ENCODE data around the gene DCAF12. TPM values are rescaled to one million over a fixed set of nuclear protein-coding genes. Genes with fewer than 3 reads are reported as not detected.

The DCAF12 gene
- polyA plus RNA-seq, 2 of the 4 experiments (the other 2 are of a cell fraction) = 28.5 to 56.5 TPM

DNA sequence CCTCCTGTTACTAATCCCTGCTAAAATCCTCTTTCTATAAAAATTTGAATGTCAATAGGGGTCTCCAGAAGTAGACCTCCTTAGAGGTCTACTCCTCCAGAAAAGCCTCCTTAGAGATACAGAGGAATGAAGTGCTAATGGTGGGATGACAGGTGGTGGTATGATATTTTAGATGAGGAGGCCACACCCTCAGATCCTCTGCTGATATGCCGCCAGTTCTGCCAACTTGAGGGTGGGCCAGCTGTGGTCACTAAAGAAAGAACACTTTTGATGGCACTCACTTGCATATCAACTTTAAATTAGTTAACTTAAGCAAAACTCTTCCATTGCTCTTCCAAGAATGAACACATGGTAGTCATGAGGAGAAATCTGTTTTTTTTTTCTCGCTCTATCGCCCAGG is 61.0 kb downstream of the DCAF12 start:
- 95% methylated on average over 3 of the region's 3 CpGs for WGBS (ENCODE audit: missing lambda C conversion rate)
- no peak overlapping the region for H3K4me2 ChIP-seq
- H3K27ac ChIP-seq = no peak overlapping the region
- FAIRE-seq (no peak), DNase-seq (ENCODE audit: low read depth in 1 of 2, low spot score in 1 of 2) (no peak), ATAC-seq (no peak)
- H3K4me3 ChIP-seq = no peak overlapping the region
- no peaks in the 10 kb centered on the region for H3K9me3 ChIP-seq
- CTCF ChIA-PET = interaction anchor here (0.7 to 3.5 kb wide), 5 partner anchors 8 to 266 kb away, joined by 3 to 24 read pairs (median 4); no protein-coding TSS in a partner anchor
- no peaks in the 10 kb centered on the region for H3K4me1 ChIP-seq
- TF ChIP-seq, protein P1, sequence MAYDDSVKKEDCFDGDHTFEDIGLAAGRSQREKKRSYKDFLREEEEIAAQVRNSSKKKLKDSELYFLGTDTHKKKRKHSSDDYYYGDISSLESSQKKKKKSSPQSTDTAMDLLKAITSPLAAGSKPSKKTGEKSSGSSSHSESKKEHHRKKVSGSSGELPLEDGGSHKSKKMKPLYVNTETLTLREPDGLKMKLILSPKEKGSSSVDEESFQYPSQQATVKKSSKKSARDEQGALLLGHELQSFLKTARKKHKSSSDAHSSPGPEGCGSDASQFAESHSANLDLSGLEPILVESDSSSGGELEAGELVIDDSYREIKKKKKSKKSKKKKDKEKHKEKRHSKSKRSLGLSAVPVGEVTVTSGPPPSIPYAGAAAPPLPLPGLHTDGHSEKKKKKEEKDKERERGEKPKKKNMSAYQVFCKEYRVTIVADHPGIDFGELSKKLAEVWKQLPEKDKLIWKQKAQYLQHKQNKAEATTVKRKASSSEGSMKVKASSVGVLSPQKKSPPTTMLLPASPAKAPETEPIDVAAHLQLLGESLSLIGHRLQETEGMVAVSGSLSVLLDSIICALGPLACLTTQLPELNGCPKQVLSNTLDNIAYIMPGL (CRISPR knock-in tag; IDR thresholded peaks at IDR 0.05; ENCODE audit: borderline replicate concordance) = no peak
- no peak for TF ChIP-seq EHMT2 (IDR thresholded peaks at IDR 0.05; ENCODE audit: low read depth)
- no peak for TF ChIP-seq ZNF302 (CRISPR knock-in tag; IDR thresholded peaks at IDR 0.05)
- TF ChIP-seq FOXS1 (CRISPR knock-in tag; IDR thresholded peaks at IDR 0.05) = no peak
- no peak for TF ChIP-seq NR3C1 (IDR thresholded peaks at IDR 0.05)
- TF ChIP-seq POLR2A (IDR thresholded peaks at IDR 0.05; ENCODE audit: low read length) = no peak
- POLR2A ChIA-PET = no interaction called here

DNA sequence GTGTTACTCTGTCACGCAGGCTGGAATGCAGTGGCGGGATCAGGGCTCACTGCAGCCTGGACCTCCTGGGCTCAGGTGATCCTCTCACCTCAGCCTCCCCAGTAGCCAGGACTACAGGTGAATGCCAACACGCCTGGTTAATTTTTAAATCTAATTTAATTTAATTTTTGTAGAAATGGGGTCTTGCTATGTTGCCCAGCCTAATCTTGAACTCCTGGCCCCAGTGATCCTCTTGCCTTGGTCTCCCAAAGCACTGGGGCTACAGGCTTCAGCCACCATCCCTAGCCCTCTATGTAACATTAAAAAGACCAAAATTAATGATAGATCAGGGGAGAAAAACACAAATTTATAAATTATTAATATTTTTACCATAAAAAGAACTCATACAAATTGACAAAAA is 66.5 kb downstream of the DCAF12 start:
- Histone ChIP-seq H3K4me1 (no peaks in the 10 kb centered on the region), H3K27ac (no peak overlapping the region), H3K4me3 (no peak overlapping the region), H3K4me2 (no peak overlapping the region), H3K9me3 (no peaks in the 10 kb centered on the region)
- TF ChIP-seq, protein P2, sequence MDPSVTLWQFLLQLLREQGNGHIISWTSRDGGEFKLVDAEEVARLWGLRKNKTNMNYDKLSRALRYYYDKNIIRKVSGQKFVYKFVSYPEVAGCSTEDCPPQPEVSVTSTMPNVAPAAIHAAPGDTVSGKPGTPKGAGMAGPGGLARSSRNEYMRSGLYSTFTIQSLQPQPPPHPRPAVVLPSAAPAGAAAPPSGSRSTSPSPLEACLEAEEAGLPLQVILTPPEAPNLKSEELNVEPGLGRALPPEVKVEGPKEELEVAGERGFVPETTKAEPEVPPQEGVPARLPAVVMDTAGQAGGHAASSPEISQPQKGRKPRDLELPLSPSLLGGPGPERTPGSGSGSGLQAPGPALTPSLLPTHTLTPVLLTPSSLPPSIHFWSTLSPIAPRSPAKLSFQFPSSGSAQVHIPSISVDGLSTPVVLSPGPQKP (IDR thresholded peaks at IDR 0.05; ENCODE audit: low read depth, low read length) = no peak
- TF ChIP-seq ESRRA (IDR thresholded peaks at IDR 0.05; ENCODE audit: borderline replicate concordance, low read length) (no peak), POLR2A (IDR thresholded peaks at IDR 0.05; ENCODE audit: low read length) (no peak), MAFK (IDR thresholded peaks at IDR 0.05; ENCODE audit: partially characterized antibody) (no peak), HOXB5 (CRISPR knock-in tag; IDR thresholded peaks at IDR 0.05) (no peak), RFX5 (IDR thresholded peaks at IDR 0.05) (no peak), SMC3 (IDR thresholded peaks at IDR 0.05) (no peak), MAZ (IDR thresholded peaks at IDR 0.05; ENCODE audit: borderline replicate concordance, low read depth, low read length) (no peak), EHMT2 (IDR thresholded peaks at IDR 0.05; ENCODE audit: low read depth) (no peak), BHLHE40 (IDR thresholded peaks at IDR 0.05; ENCODE audit: low read depth, low read length) (no peak), TP53 (CRISPR knock-in tag; IDR thresholded peaks at IDR 0.05) (no peak), HEYL (CRISPR knock-in tag; IDR thresholded peaks at IDR 0.05) (no peak), KDM5A (IDR thresholded peaks at IDR 0.05) (no peak), RCOR1 (IDR thresholded peaks at IDR 0.05; ENCODE audit: low read depth, low read length) (no peak), HOXA7 (CRISPR knock-in tag; IDR thresholded peaks at IDR 0.05) (no peak), CHD4 (IDR thresholded peaks at IDR 0.05; ENCODE audit: borderline replicate concordance) (no peak), KDM1A (IDR thresholded peaks at IDR 0.05; ENCODE audit: low read depth) (no peak)
- TF ChIP-seq, protein P3, sequence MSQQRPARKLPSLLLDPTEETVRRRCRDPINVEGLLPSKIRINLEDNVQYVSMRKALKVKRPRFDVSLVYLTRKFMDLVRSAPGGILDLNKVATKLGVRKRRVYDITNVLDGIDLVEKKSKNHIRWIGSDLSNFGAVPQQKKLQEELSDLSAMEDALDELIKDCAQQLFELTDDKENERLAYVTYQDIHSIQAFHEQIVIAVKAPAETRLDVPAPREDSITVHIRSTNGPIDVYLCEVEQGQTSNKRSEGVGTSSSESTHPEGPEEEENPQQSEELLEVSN (IDR thresholded peaks at IDR 0.05; ENCODE audit: borderline replicate concordance, low read depth) = no peak
- TF ChIP-seq, protein P4, sequence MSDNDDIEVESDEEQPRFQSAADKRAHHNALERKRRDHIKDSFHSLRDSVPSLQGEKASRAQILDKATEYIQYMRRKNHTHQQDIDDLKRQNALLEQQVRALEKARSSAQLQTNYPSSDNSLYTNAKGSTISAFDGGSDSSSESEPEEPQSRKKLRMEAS (IDR thresholded peaks at IDR 0.05) = no peak
- TF ChIP-seq, protein P5, sequence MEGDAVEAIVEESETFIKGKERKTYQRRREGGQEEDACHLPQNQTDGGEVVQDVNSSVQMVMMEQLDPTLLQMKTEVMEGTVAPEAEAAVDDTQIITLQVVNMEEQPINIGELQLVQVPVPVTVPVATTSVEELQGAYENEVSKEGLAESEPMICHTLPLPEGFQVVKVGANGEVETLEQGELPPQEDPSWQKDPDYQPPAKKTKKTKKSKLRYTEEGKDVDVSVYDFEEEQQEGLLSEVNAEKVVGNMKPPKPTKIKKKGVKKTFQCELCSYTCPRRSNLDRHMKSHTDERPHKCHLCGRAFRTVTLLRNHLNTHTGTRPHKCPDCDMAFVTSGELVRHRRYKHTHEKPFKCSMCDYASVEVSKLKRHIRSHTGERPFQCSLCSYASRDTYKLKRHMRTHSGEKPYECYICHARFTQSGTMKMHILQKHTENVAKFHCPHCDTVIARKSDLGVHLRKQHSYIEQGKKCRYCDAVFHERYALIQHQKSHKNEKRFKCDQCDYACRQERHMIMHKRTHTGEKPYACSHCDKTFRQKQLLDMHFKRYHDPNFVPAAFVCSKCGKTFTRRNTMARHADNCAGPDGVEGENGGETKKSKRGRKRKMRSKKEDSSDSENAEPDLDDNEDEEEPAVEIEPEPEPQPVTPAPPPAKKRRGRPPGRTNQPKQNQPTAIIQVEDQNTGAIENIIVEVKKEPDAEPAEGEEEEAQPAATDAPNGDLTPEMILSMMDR (IDR thresholded peaks at IDR 0.05) = no peak
- 77% methylated on average over 3 of the region's 3 CpGs for WGBS (ENCODE audit: missing lambda C conversion rate)
- FAIRE-seq = no peak
- POLR2A ChIA-PET = interaction anchor here (1.2 kb wide), 1 partner anchor 12 kb away, joined by 3 read pairs; the partner anchor contains the start of gene UBAP2
- CTCF ChIA-PET = interaction anchor here (1.0 to 2.7 kb wide), 3 partner anchors 14 to 193 kb away, joined by 5 to 6 read pairs (median 5); no protein-coding TSS in a partner anchor
- no peak for DNase-seq (ENCODE audit: low read depth in 1 of 2, low spot score in 1 of 2)
- no peak for ATAC-seq
